ENCODE results near the gene GHRHR. TPM values are rescaled to one million over a fixed set of nuclear protein-coding genes. Genes with fewer than 3 reads are reported as not detected.

The GHRHR gene
- total RNA-seq, 1 experiment from 2014 or later: not detected

GRCh38 chr7:31002256-31002655, 38.5 kb downstream of the GHRHR start:
- no peaks in the 10 kb centered on the region for H3K27me3 ChIP-seq (ENCODE audit: low read length)
- no peak overlapping the region for H3K4me2 ChIP-seq (ENCODE audit: low read depth, low read length, poor library complexity, severe bottlenecking)
- no peak overlapping the region for H3K4me3 ChIP-seq (ENCODE audit: low read length)
- no peak overlapping the region for H3K27ac ChIP-seq (ENCODE audit: low read length)
- 0 out of 2 replicates have a peak, but pooled peaks cover 4% of the 10 kb centered on the region for H3K4me1 ChIP-seq (ENCODE audit: low read length)
- no peak overlapping the region for H3K9ac ChIP-seq (ENCODE audit: low read length)
- no peaks in the 10 kb centered on the region for H3K9me2 ChIP-seq (replicated peaks; ENCODE audit: insufficient read depth, low read length)
- no peaks in the 10 kb centered on the region for H3K9me3 ChIP-seq (ENCODE audit: low read length)
- H2AFZ ChIP-seq (ENCODE audit: low read length): no peak overlapping the region
- H3K79me2 ChIP-seq (ENCODE audit: low read length): no peaks in the 10 kb centered on the region
- no peaks in the 10 kb centered on the region for H3K36me3 ChIP-seq (ENCODE audit: insufficient read depth, low read length)
- no peaks in the 10 kb centered on the region for H4K20me1 ChIP-seq (ENCODE audit: insufficient read depth, low read depth, low read length)
- DNase-seq: no peak

- Histone ChIP-seq H3K36me3 (ENCODE audit: insufficient read depth, low read length) (no peaks in the 10 kb centered on the region), H3K4me3 (ENCODE audit: low read length) (no peak overlapping the region), H4K20me1 (ENCODE audit: insufficient read depth, low read depth, low read length) (no peaks in the 10 kb centered on the region), H3K9ac (ENCODE audit: low read length) (no peak overlapping the region), H3K27ac (ENCODE audit: low read length) (no peak overlapping the region), H3K79me2 (ENCODE audit: low read length) (no peaks in the 10 kb centered on the region), H3K4me2 (ENCODE audit: low read depth, low read length, poor library complexity, severe bottlenecking) (no peak overlapping the region), H3K9me2 (replicated peaks; ENCODE audit: insufficient read depth, low read length) (no peaks in the 10 kb centered on the region), H3K27me3 (ENCODE audit: low read length) (no peaks in the 10 kb centered on the region), H3K4me1 (ENCODE audit: low read length) (0 out of 2 replicates have a peak, but pooled peaks cover 4% of the 10 kb centered on the region), H2AFZ (ENCODE audit: low read length) (no peak overlapping the region), H3K9me3 (ENCODE audit: low read length) (no peaks in the 10 kb centered on the region)
- no peak for DNase-seq
Observed at GRCh38 chr7:31003097-31003496, 39.3 kb downstream of the GHRHR start.

GRCh38 chr7:31003721-31004120, 40.0 kb downstream of the GHRHR start:
- Histone ChIP-seq H3K36me3 (ENCODE audit: insufficient read depth, low read length) (no peaks in the 10 kb centered on the region), H3K9me3 (ENCODE audit: low read length) (no peaks in the 10 kb centered on the region), H3K79me2 (ENCODE audit: low read length) (no peaks in the 10 kb centered on the region), H3K4me2 (ENCODE audit: low read depth, low read length, poor library complexity, severe bottlenecking) (no peak overlapping the region), H3K27ac (ENCODE audit: low read length) (no peak overlapping the region), H4K20me1 (ENCODE audit: insufficient read depth, low read depth, low read length) (no peaks in the 10 kb centered on the region), H3K9ac (ENCODE audit: low read length) (no peak overlapping the region), H3K27me3 (ENCODE audit: low read length) (no peaks in the 10 kb centered on the region), H3K9me2 (replicated peaks; ENCODE audit: insufficient read depth, low read length) (no peaks in the 10 kb centered on the region), H3K4me3 (ENCODE audit: low read length) (no peak overlapping the region), H3K4me1 (ENCODE audit: low read length) (0 out of 2 replicates have a peak, but pooled peaks cover 4% of the 10 kb centered on the region), H2AFZ (ENCODE audit: low read length) (no peak overlapping the region)
- DNase-seq: no peak

GRCh38 chr7:31004393-31004792, 40.6 kb downstream of the GHRHR start:
- Histone ChIP-seq H3K27ac (ENCODE audit: low read length) (no peak overlapping the region), H3K4me1 (ENCODE audit: low read length) (0 out of 2 replicates have a peak, but pooled peaks cover 4% of the 10 kb centered on the region), H3K9me2 (replicated peaks; ENCODE audit: insufficient read depth, low read length) (no peaks in the 10 kb centered on the region), H2AFZ (ENCODE audit: low read length) (no peak overlapping the region), H3K79me2 (ENCODE audit: low read length) (no peaks in the 10 kb centered on the region), H3K36me3 (ENCODE audit: insufficient read depth, low read length) (no peaks in the 10 kb centered on the region), H3K27me3 (ENCODE audit: low read length) (no peaks in the 10 kb centered on the region), H3K4me3 (ENCODE audit: low read length) (no peak overlapping the region), H3K4me2 (ENCODE audit: low read depth, low read length, poor library complexity, severe bottlenecking) (no peak overlapping the region), H3K9ac (ENCODE audit: low read length) (no peak overlapping the region), H3K9me3 (ENCODE audit: low read length) (no peaks in the 10 kb centered on the region), H4K20me1 (ENCODE audit: insufficient read depth, low read depth, low read length) (no peaks in the 10 kb centered on the region)
- DNase-seq: no peak

- H3K36me3 ChIP-seq (ENCODE audit: insufficient read depth, low read length): no peaks in the 10 kb centered on the region
- no peak overlapping the region for H3K4me3 ChIP-seq (ENCODE audit: low read length)
- H3K27ac ChIP-seq (ENCODE audit: low read length): no peak overlapping the region
- no peaks in the 10 kb centered on the region for H3K9me3 ChIP-seq (ENCODE audit: low read length)
- DNase-seq: no peak
- no peaks in the 10 kb centered on the region for H3K27me3 ChIP-seq (ENCODE audit: low read length)
- H3K4me1 ChIP-seq (ENCODE audit: low read length): 0 out of 2 replicates have a peak, but pooled peaks cover 4% of the 10 kb centered on the region
- H2AFZ ChIP-seq (ENCODE audit: low read length): no peak overlapping the region
- no peak overlapping the region for H3K9ac ChIP-seq (ENCODE audit: low read length)
- no peaks in the 10 kb centered on the region for H3K9me2 ChIP-seq (replicated peaks; ENCODE audit: insufficient read depth, low read length)
- no peaks in the 10 kb centered on the region for H3K79me2 ChIP-seq (ENCODE audit: low read length)
- no peak overlapping the region for H3K4me2 ChIP-seq (ENCODE audit: low read depth, low read length, poor library complexity, severe bottlenecking)
- H4K20me1 ChIP-seq (ENCODE audit: insufficient read depth, low read depth, low read length): no peaks in the 10 kb centered on the region
Observed at GRCh38 chr7:31006857-31007256, 43.1 kb downstream of the GHRHR start.

- Histone ChIP-seq H3K36me3 (ENCODE audit: insufficient read depth, low read length) (no peaks in the 10 kb centered on the region), H2AFZ (ENCODE audit: low read length) (no peak overlapping the region), H3K79me2 (ENCODE audit: low read length) (no peaks in the 10 kb centered on the region), H3K27ac (ENCODE audit: low read length) (no peak overlapping the region), H4K20me1 (ENCODE audit: insufficient read depth, low read depth, low read length) (no peaks in the 10 kb centered on the region), H3K9me3 (ENCODE audit: low read length) (no peaks in the 10 kb centered on the region), H3K4me1 (ENCODE audit: low read length) (no peaks in the 10 kb centered on the region), H3K9me2 (replicated peaks; ENCODE audit: insufficient read depth, low read length) (no peaks in the 10 kb centered on the region), H3K9ac (ENCODE audit: low read length) (no peak overlapping the region), H3K4me3 (ENCODE audit: low read length) (no peak overlapping the region), H3K4me2 (ENCODE audit: low read depth, low read length, poor library complexity, severe bottlenecking) (no peak overlapping the region), H3K27me3 (ENCODE audit: low read length) (no peaks in the 10 kb centered on the region)
- DNase-seq: no peak
Observed at GRCh38 chr7:31007634-31008033, 43.9 kb downstream of the GHRHR start.

GRCh38 chr7:31014826-31015225, 51.1 kb downstream of the GHRHR start:
- no peaks in the 10 kb centered on the region for H3K79me2 ChIP-seq (ENCODE audit: low read length)
- no peak overlapping the region for H3K27ac ChIP-seq (ENCODE audit: low read length)
- H3K27me3 ChIP-seq (ENCODE audit: low read length): no peaks in the 10 kb centered on the region
- no peak overlapping the region for H3K4me3 ChIP-seq (ENCODE audit: low read length)
- no peaks in the 10 kb centered on the region for H3K4me1 ChIP-seq (ENCODE audit: low read length)
- no peaks in the 10 kb centered on the region for H4K20me1 ChIP-seq (ENCODE audit: insufficient read depth, low read depth, low read length)
- H3K4me2 ChIP-seq (ENCODE audit: low read depth, low read length, poor library complexity, severe bottlenecking): no peak overlapping the region
- no peak overlapping the region for H2AFZ ChIP-seq (ENCODE audit: low read length)
- no peak overlapping the region for H3K9ac ChIP-seq (ENCODE audit: low read length)
- no peaks in the 10 kb centered on the region for H3K9me2 ChIP-seq (replicated peaks; ENCODE audit: insufficient read depth, low read length)
- H3K36me3 ChIP-seq (ENCODE audit: insufficient read depth, low read length): no peaks in the 10 kb centered on the region
- no peaks in the 10 kb centered on the region for H3K9me3 ChIP-seq (ENCODE audit: low read length)
- DNase-seq: no peak

GRCh38 chr7:31017032-31017675, 53.4 kb downstream of the GHRHR start:
- Histone ChIP-seq H2AFZ (ENCODE audit: low read length) (no peak overlapping the region), H3K9ac (ENCODE audit: low read length) (no peak overlapping the region), H3K36me3 (ENCODE audit: insufficient read depth, low read length) (no peaks in the 10 kb centered on the region), H3K27ac (ENCODE audit: low read length) (no peak overlapping the region), H3K4me2 (ENCODE audit: low read depth, low read length, poor library complexity, severe bottlenecking) (no peak overlapping the region), H3K9me2 (replicated peaks; ENCODE audit: insufficient read depth, low read length) (no peaks in the 10 kb centered on the region), H3K4me3 (ENCODE audit: low read length) (no peak overlapping the region), H3K27me3 (ENCODE audit: low read length) (no peaks in the 10 kb centered on the region), H3K4me1 (ENCODE audit: low read length) (no peaks in the 10 kb centered on the region; the same call in 1 of the 2 replicates), H4K20me1 (ENCODE audit: insufficient read depth, low read depth, low read length) (no peaks in the 10 kb centered on the region), H3K9me3 (ENCODE audit: low read length) (no peaks in the 10 kb centered on the region), H3K79me2 (ENCODE audit: low read length) (no peaks in the 10 kb centered on the region)
- DNase-seq: no peak
